ENCODE results near the gene FIGNL1. TPM values are rescaled to one million over a fixed set of nuclear protein-coding genes. Genes with fewer than 3 reads are reported as not detected.

The FIGNL1 gene
- total and polyA plus RNA-seq, 2 donors from 2014 or later = 2.4 to 5.8 TPM

- Histone ChIP-seq H3K9me3 (ENCODE audit: control insufficient read depth in 2 of 3, insufficient read depth in 1 of 3, low read length in 3 of 3) (no peaks in the 10 kb centered on the region), H3K27ac (ENCODE audit: low read depth in 2 of 2, low read length in 2 of 2) (no peak overlapping the region), H3K36me3 (ENCODE audit: control insufficient read depth in 2 of 3, insufficient read depth in 3 of 3, low read length in 3 of 3) (peaks cover 0 to 7% (median 0%) of the 10 kb centered on the region in 3 donors), H3K27me3 (ENCODE audit: control insufficient read depth, insufficient read depth, low read length) (no peaks in the 10 kb centered on the region), H3K9ac (ENCODE audit: low read length in 3 of 3) (no peak overlapping the region), H3K4me3 (ENCODE audit: low read length in 3 of 3) (no peak overlapping the region), H3K4me1 (ENCODE audit: control insufficient read depth in 2 of 3, insufficient read depth in 2 of 3, low read depth in 1 of 3, low read length in 3 of 3) (peaks cover 0 to 5% (median 0%) of the 10 kb centered on the region in 3 donors)
- FAIRE-seq (no peak), DNase-seq (no peak)
- intact Hi-C loops (cut with DNase I) = no loop called here
- no peak for TF ChIP-seq CTCF (IDR thresholded peaks at IDR 0.05; ENCODE audit: borderline replicate concordance, extremely low read depth, insufficient read depth)
These were observed 22.3 kb upstream of the FIGNL1 start for GRCh38 chr7:50472427-50472826.

- H3K36me3 ChIP-seq (ENCODE audit: control insufficient read depth in 2 of 3, insufficient read depth in 3 of 3, low read length in 3 of 3) = peaks cover 0 to 7% (median 0%) of the 10 kb centered on the region in 3 donors
- H3K27me3 ChIP-seq (ENCODE audit: control insufficient read depth, insufficient read depth, low read length) = no peaks in the 10 kb centered on the region
- no peak for TF ChIP-seq CTCF (IDR thresholded peaks at IDR 0.05; ENCODE audit: borderline replicate concordance, extremely low read depth, insufficient read depth)
- no peak overlapping the region for H3K4me3 ChIP-seq (ENCODE audit: low read length in 3 of 3)
- H3K9ac ChIP-seq (ENCODE audit: low read length in 3 of 3) = no peak overlapping the region
- no peaks in the 10 kb centered on the region for H3K9me3 ChIP-seq (ENCODE audit: control insufficient read depth in 2 of 3, insufficient read depth in 1 of 3, low read length in 3 of 3)
- intact Hi-C loops (cut with DNase I) = no loop called here
- FAIRE-seq (no peak), DNase-seq (no peak)
- H3K4me1 ChIP-seq (ENCODE audit: control insufficient read depth in 2 of 3, insufficient read depth in 2 of 3, low read depth in 1 of 3, low read length in 3 of 3) = peaks cover 0 to 5% (median 0%) of the 10 kb centered on the region in 3 donors
- H3K27ac ChIP-seq (ENCODE audit: low read depth in 2 of 2, low read length in 2 of 2) = no peak overlapping the region
These were observed 21.8 kb upstream of the FIGNL1 start for GRCh38 chr7:50471970-50472369.

- H3K27ac ChIP-seq (ENCODE audit: low read depth in 2 of 2, low read length in 2 of 2) = no peak overlapping the region
- no peak overlapping the region for H3K9ac ChIP-seq (ENCODE audit: low read length in 3 of 3)
- no peak overlapping the region for H3K4me3 ChIP-seq (ENCODE audit: low read length in 3 of 3)
- no peak for TF ChIP-seq CTCF (IDR thresholded peaks at IDR 0.05; ENCODE audit: borderline replicate concordance, extremely low read depth, insufficient read depth)
- H3K27me3 ChIP-seq (ENCODE audit: control insufficient read depth, insufficient read depth, low read length) = no peaks in the 10 kb centered on the region
- FAIRE-seq (no peak), DNase-seq (no peak)
- H3K9me3 ChIP-seq (ENCODE audit: control insufficient read depth in 2 of 3, insufficient read depth in 1 of 3, low read length in 3 of 3) = no peaks in the 10 kb centered on the region
- intact Hi-C loops (cut with DNase I) = no loop called here
- peaks cover 0 to 5% (median 0%) of the 10 kb centered on the region in 3 donors for H3K4me1 ChIP-seq (ENCODE audit: control insufficient read depth in 2 of 3, insufficient read depth in 2 of 3, low read depth in 1 of 3, low read length in 3 of 3)
- H3K36me3 ChIP-seq (ENCODE audit: control insufficient read depth in 2 of 3, insufficient read depth in 3 of 3, low read length in 3 of 3) = peaks cover 0 to 7% (median 0%) of the 10 kb centered on the region in 3 donors
These were observed 20.4 kb upstream of the FIGNL1 start for GRCh38 chr7:50470250-50471163.

Measured in kidney (tissue), 14 donors.